IMR-90 (cell line): Measurements from ENCODE around the gene EPHA6. TPM values are rescaled to one million over a fixed set of nuclear protein-coding genes. Genes with fewer than 3 reads are reported as not detected.

Experiments
- ATAC-seq: fragments of 200-7000 bp; cut with Tn5 transposase; 2 replicates; pipeline ENCODE4 v1.9.1; 2020; ENCODE audit warnings: low read depth, mild to moderate bottlenecking, moderate library complexity
- BruUV-seq: library from RNA; stranded (reverse); fragments of 400-500 nt; replicated peaks from 2 replicates; lab custom pipeline; 2021; lab: Mats Ljungman, UMichigan
- CTCF ChIA-PET: fragments of 300-600 bp; formaldehyde crosslinking; extraction: SDS; loops from one replicate; lab custom pipeline; 2021; ENCODE audit warnings: antibody characterized with exemption; lab: Yijun Ruan, JAX
- POLR2A ChIA-PET: fragments of 300-600 bp; sonication (Branson Sonifier 250); formaldehyde crosslinking; loops from one replicate; lab custom pipeline; 2022; ENCODE audit warnings: antibody characterized with exemption; ENCODE audit not compliant: unreplicated experiment; lab: Charles Lee
- DNase-seq: peaks from one replicate; pipeline ENCODE4 v3.0.0; 2013
- H2AFZ ChIP-seq: replicated peaks from 2 replicates; pipeline ENCODE3; 2013; ENCODE audit warnings: low read length, mild to moderate bottlenecking; ENCODE audit not compliant: poor library complexity
- H2AK5ac ChIP-seq: 2 replicates; pipeline ENCODE4 v1.6.1; 2013; ENCODE audit warnings: low read depth, low read length, inconsistent platforms
- H2AK9ac ChIP-seq: replicated peaks from 2 replicates; pipeline ENCODE3; 2013; ENCODE audit warnings: mild to moderate bottlenecking, low read depth, low read length, moderate library complexity; ENCODE audit not compliant: poor library complexity
- H2BK120ac ChIP-seq: 2 replicates; pipeline ENCODE4 v1.6.1; 2013; ENCODE audit warnings: low read depth, low read length, inconsistent platforms
- H2BK15ac ChIP-seq: 3 replicates; pipeline ENCODE4 v1.6.1; 2013; ENCODE audit warnings: low read depth, low read length, inconsistent platforms
- H2BK20ac ChIP-seq: 2 replicates; pipeline ENCODE4 v1.6.1; 2013; ENCODE audit warnings: low read depth, mild to moderate bottlenecking, inconsistent platforms, low read length, moderate library complexity
- H2BK5ac ChIP-seq: 2 replicates; pipeline ENCODE4 v1.6.1; 2013; ENCODE audit warnings: mild to moderate bottlenecking, low read depth, low read length, inconsistent platforms; ENCODE audit not compliant: poor library complexity, severe bottlenecking
- H3K14ac ChIP-seq: replicated peaks from 2 replicates; pipeline ENCODE4 v1.6.1; 2013; ENCODE audit warnings: low read depth, low read length, inconsistent platforms
- H3K18ac ChIP-seq: 2 replicates; pipeline ENCODE4 v1.6.1; 2013; ENCODE audit warnings: low read depth, low read length, control low read depth
- H3K23ac ChIP-seq: 2 replicates; pipeline ENCODE4 v1.6.1; 2013; ENCODE audit warnings: low read depth, low read length, inconsistent platforms
- H3K27ac ChIP-seq: 2 replicates; pipeline ENCODE4 v1.5.1; 2013; ENCODE audit warnings: mild to moderate bottlenecking, control low read depth, low read length; ENCODE audit not compliant: insufficient read depth
- H3K27me3 ChIP-seq: 2 replicates; pipeline ENCODE4 v1.6.1; 2013; ENCODE audit warnings: low read length; ENCODE audit not compliant: control insufficient read depth, insufficient read depth
- H3K36me3 ChIP-seq: 2 replicates; pipeline ENCODE4 v1.6.1; 2013; ENCODE audit warnings: low read length, mixed read lengths; ENCODE audit not compliant: control insufficient read depth, insufficient read depth
- H3K4ac ChIP-seq: 2 replicates; pipeline ENCODE4 v1.6.1; 2013; ENCODE audit warnings: low read depth, low read length, inconsistent platforms
- H3K4me1 ChIP-seq: 2 replicates; pipeline ENCODE4 v1.6.1; 2013; ENCODE audit warnings: low read length, mixed read lengths; ENCODE audit not compliant: control insufficient read depth, insufficient read depth
- H3K4me2 ChIP-seq: 2 replicates; pipeline ENCODE4 v1.6.1; 2013; ENCODE audit warnings: low read depth, mild to moderate bottlenecking, control low read depth, low read length, moderate library complexity
- H3K4me3 ChIP-seq: 2 replicates; pipeline ENCODE4 v1.5.1; 2013; ENCODE audit warnings: low read depth, mild to moderate bottlenecking, control low read depth, low read length, moderate library complexity; ENCODE audit not compliant: insufficient read depth
- H3K56ac ChIP-seq: 2 replicates; pipeline ENCODE4 v1.6.1; 2013; ENCODE audit warnings: low read length, inconsistent platforms; ENCODE audit not compliant: insufficient read depth; ENCODE audit errors: extremely low read depth
- H3K79me1 ChIP-seq, 2 experiments: 2 replicates each; pipeline ENCODE4 v1.6.1; 2013; ENCODE audit warnings: low read length in 2 of 2, inconsistent platforms in 1 of 2, low read depth in 1 of 2
- H3K9ac ChIP-seq: 2 replicates; pipeline ENCODE4 v1.6.1; 2013; ENCODE audit warnings: low read depth, low read length, control low read depth
- H3K9me1 ChIP-seq: 2 replicates; pipeline ENCODE4 v1.6.1; 2013; ENCODE audit warnings: low read length, inconsistent platforms; ENCODE audit not compliant: insufficient read depth
- H3K9me3 ChIP-seq: 2 replicates; pipeline ENCODE4 v1.6.1; 2013; ENCODE audit warnings: low read length; ENCODE audit not compliant: control insufficient read depth, insufficient read depth
- H4K20me1 ChIP-seq: 2 replicates; pipeline ENCODE4 v1.6.1; 2013; ENCODE audit warnings: low read length, inconsistent platforms; ENCODE audit not compliant: insufficient read depth
- H4K5ac ChIP-seq: 2 replicates; pipeline ENCODE4 v1.6.1; 2013; ENCODE audit warnings: mild to moderate bottlenecking, low read depth, low read length, control low read depth
- H4K8ac ChIP-seq, 2 experiments: 2 replicates each; pipeline ENCODE4 v1.6.1; 2013; ENCODE audit warnings: low read depth in 2 of 2, low read length in 2 of 2, control low read depth in 1 of 2, inconsistent platforms in 1 of 2
- H4K91ac ChIP-seq: 2 replicates; pipeline ENCODE4 v1.6.1; 2013; ENCODE audit warnings: low read depth, low read length, inconsistent platforms; ENCODE audit not compliant: insufficient read depth
- CHD1 ChIP-seq: IDR thresholded peaks from 2 replicates; pipeline ENCODE4 v1.6.1; 2012; ENCODE audit warnings: low read depth, low read length, improper control_type of control experiment
- FOS ChIP-seq: fragments of 150-350 bp; IDR thresholded peaks from 2 replicates; pipeline ENCODE4 v1.6.1; 2016; ENCODE audit warnings: low read depth, low read length
- POLR2A ChIP-seq: IDR thresholded peaks from 2 replicates; pipeline ENCODE4 v1.6.1; 2012; ENCODE audit warnings: mild to moderate bottlenecking, low read depth, low read length
- WGBS, 2 experiments: methylation state at CpG; one replicate each; pipeline versions ENCODE4 v1.1.5 to v1.1.7; 2013; ENCODE audit warnings: missing lambda C conversion rate in 2 of 2; ENCODE audit not compliant: insufficient read length in 1 of 2; ENCODE audit errors: extremely low coverage in 2 of 2; 5-methylcytosine and 5-hydroxymethylcytosine counted together
- dilution Hi-C: fragments of 300-500 bp; cut with HindIII; formaldehyde crosslinking; loops from one replicate; pipeline ENCODE4 v1.14.3; 2018; ENCODE audit warnings: low sequenced_read_pairs; ENCODE audit not compliant: unreplicated experiment
- in situ Hi-C: fragments of 300-500 bp; cut with MboI; formaldehyde crosslinking; loops from 3 replicates; pipeline ENCODE4 v1.14.3; 2019; ENCODE audit warnings: low sequenced_read_pairs, inconsistent platforms, mixed read lengths
- intact Hi-C: fragments of 100-400 bp; cut with micrococcal nuclease; formaldehyde crosslinking; loops from 2 replicates; pipeline ENCODE4 v1.10.0; 2022
- polyA plus RNA-seq, 3 experiments: library from polyadenylated mRNA; depleted of rRNA; stranded (reverse); fragments of >200 nt; gene quantifications; 2 replicates each; pipeline ENCODE4 v1.2.3, GENCODE V29; 2012; ENCODE audit warnings: low replicate concordance in 1 of 3
- total RNA-seq: library from RNA; depleted of rRNA; stranded (reverse); fragments of >200 nt; gene quantifications from 2 replicates; pipeline ENCODE4 v1.2.3, GENCODE V29; 2012

Gene EPHA6
- total and polyA plus RNA-seq, 2 of the 4 experiments (the other 2 are of a cell fraction): not detected

DNA sequence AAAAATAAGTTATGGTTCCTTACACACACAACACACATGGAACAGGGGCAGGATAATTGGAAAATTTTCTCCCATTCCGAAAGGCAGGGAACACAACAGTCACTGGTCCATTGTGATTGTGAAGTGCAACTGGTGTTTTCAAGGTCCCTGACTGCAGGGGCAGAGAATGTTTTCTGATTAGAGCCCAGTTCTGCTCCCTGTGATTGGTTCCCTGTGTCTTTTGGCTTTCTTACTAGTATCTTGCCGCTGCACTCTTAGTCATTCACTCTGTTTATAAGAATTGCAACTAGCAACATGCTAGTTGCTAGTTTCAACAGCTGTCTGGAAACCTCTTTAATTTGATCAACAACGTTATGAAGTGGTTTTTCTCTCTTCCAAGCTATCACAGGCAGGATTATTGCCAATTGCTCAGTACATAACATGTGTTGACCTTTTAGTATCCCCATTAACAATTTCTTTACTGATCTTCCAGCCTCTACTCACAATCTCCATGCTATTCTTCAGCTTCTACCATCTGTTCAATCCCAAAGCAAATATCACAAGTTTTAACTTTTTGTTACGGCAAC is 177.5 kb downstream of the EPHA6 start:
- no CpG with 5 or more reads among the region's 4 CpGs for WGBS, 2 experiments

More for the DNA sequence above, 177.5 kb downstream of the EPHA6 start:
- no peaks in the 10 kb centered on the region for H3K27me3 ChIP-seq
- ChIA-PET CTCF (no interaction called here), POLR2A (no interaction called here)
- no peak overlapping the region for H3K56ac ChIP-seq
- H3K18ac ChIP-seq: no peak overlapping the region
- H4K91ac ChIP-seq: no peak overlapping the region
- TF ChIP-seq CHD1 (no peak), POLR2A (no peak), FOS (no peak)
- H3K36me3 ChIP-seq: no peaks in the 10 kb centered on the region
- ATAC-seq: no peak
- H3K27ac ChIP-seq: no peak overlapping the region
- no peaks in the 10 kb centered on the region for H4K20me1 ChIP-seq
- H3K9me1 ChIP-seq: no peaks in the 10 kb centered on the region
- in situ Hi-C loops (no loop called here), dilution Hi-C loops (no loop called here), intact Hi-C loops (no loop called here)
- H3K4ac ChIP-seq: no peak overlapping the region
- no TSS peak for BruUV-seq
- H2BK5ac ChIP-seq: no peak overlapping the region
- H2BK120ac ChIP-seq: no peak overlapping the region
- no peak overlapping the region for H3K23ac ChIP-seq
- peaks cover 4% of the 10 kb centered on the region; the same call in 1 of the 2 replicates for H3K9me3 ChIP-seq
- no peak overlapping the region for H4K5ac ChIP-seq
- DNase-seq: no peak
- H4K8ac ChIP-seq: no peak overlapping the region
- H3K4me2 ChIP-seq: no peak overlapping the region
- no peak overlapping the region for H3K9ac ChIP-seq
- no peaks in the 10 kb centered on the region for H3K4me1 ChIP-seq
- H3K14ac ChIP-seq: no peak overlapping the region
- no peak overlapping the region for H2AK9ac ChIP-seq
- no peak overlapping the region for H3K4me3 ChIP-seq
- H2BK20ac ChIP-seq: no peak overlapping the region
- no peak overlapping the region for H2AFZ ChIP-seq
- no peaks in the 10 kb centered on the region for H3K79me1 ChIP-seq
- H2AK5ac ChIP-seq: no peak overlapping the region
- no peak overlapping the region for H2BK15ac ChIP-seq
